Mammary epithelial cell (primary cell): ENCODE results near the gene KLF16.

Source experiments
- CTCF ChIP-seq, 2 donors: IDR thresholded peaks in 1 of 2; conservative IDR thresholded peaks in 1 of 2; 2 replicates each; pipeline ENCODE4 v1.5.1; 2011 to 2012; ENCODE audit warnings: inconsistent platforms in 2 of 2, low read length in 2 of 2, mild to moderate bottlenecking in 2 of 2, control low read depth in 1 of 2, low read depth in 1 of 2; ENCODE audit not compliant: insufficient read depth in 1 of 2; ENCODE audit errors: extremely low read depth in 1 of 2
- EZH2 ChIP-seq: IDR thresholded peaks from 2 replicates; pipeline ENCODE4 v1.6.1; 2012; ENCODE audit warnings: low read length, inconsistent platforms, borderline replicate concordance

- TF ChIP-seq EZH2 (no peak), CTCF (conservative IDR thresholded peaks at IDR 0.05 in 1 of 2, IDR thresholded peaks at IDR 0.05 in 1 of 2; ENCODE audit: extremely low read depth in 1 of 2, insufficient read depth in 1 of 2, low read depth in 1 of 2, low read length in 2 of 2) (no peak)
Observed at GRCh38 chr19:1880611-1881392, 17.4 kb upstream of the KLF16 start.
